Activated T-cell treated with anti-CD3 and anti-CD28 coated beads, Interleukin-2, amount 50 U/mL, for 4 hours (primary cell): ENCODE measurements around the gene ANKRD33B. TPM values are rescaled to one million over a fixed set of nuclear protein-coding genes. Genes with fewer than 3 reads are reported as not detected.
"Not testable (repeated sequence)": the region's sequence is repeated elsewhere in the genome, so short reads cannot be mapped to it uniquely, and the experiment has no call there.

Experiments
- ATAC-seq, 2 donors: fragments of 200-7000 bp; cut with Tn5 transposase; one replicate each; pipeline ENCODE4 v1.10.0; 2021
- DNase-seq: peaks from one replicate; pipeline ENCODE4 v3.0.0-alpha.2; 2020
- H3K27me3 Mint-ChIP-seq: one replicate; pipeline ENCODE4 v1.8.0; 2021; ENCODE audit warnings: low read depth, mixed read lengths
- H3K36me3 Mint-ChIP-seq: one replicate; pipeline ENCODE4 v1.8.0; 2022; ENCODE audit warnings: mixed read lengths; ENCODE audit not compliant: insufficient read depth
- H3K4me1 Mint-ChIP-seq: one replicate; pipeline ENCODE4 v1.8.0; 2021; ENCODE audit warnings: low read depth, mixed read lengths
- H3K4me3 Mint-ChIP-seq: one replicate; pipeline ENCODE4 v1.8.0; 2021; ENCODE audit warnings: mild to moderate bottlenecking, moderate library complexity, mixed read lengths
- H3K9me3 Mint-ChIP-seq: one replicate; pipeline ENCODE4 v1.8.0; 2021; ENCODE audit warnings: mixed read lengths
- total RNA-seq, 3 donors: library from RNA; stranded (reverse); gene quantifications; one replicate each; pipeline ENCODE4 v1.2.1, GENCODE V29; 2021

Gene ANKRD33B
- total RNA-seq, 3 donors from 2014 or later = 7.7 to 20.2 (median 9.7) TPM

DNA sequence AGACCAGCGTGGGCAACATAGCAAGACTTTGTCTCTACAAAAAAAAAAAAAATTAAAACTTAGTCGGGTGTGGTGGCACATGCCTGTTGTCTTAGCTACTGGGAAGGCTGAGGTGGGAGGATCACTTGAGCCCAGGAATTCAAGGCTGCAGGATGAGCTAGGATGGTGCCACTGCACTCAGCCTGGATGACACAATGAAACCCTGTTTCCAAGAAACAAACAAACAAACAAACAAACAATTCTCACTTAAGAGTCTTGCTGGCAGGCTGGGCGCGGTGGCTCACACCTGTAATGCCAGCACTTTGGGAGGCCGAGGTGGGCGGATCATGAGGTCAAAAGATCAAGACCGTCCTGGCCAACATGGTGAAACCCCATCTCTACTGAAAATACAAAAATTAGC, 11.0 kb downstream of the ANKRD33B start:
- H3K4me3 Mint-ChIP-seq, H3K36me3 Mint-ChIP-seq, ATAC-seq, H3K9me3 Mint-ChIP-seq, H3K27me3 Mint-ChIP-seq, DNase-seq: not testable (repeated sequence)
- H3K4me1 Mint-ChIP-seq = peaks cover 30% of the 10 kb centered on the region

DNA sequence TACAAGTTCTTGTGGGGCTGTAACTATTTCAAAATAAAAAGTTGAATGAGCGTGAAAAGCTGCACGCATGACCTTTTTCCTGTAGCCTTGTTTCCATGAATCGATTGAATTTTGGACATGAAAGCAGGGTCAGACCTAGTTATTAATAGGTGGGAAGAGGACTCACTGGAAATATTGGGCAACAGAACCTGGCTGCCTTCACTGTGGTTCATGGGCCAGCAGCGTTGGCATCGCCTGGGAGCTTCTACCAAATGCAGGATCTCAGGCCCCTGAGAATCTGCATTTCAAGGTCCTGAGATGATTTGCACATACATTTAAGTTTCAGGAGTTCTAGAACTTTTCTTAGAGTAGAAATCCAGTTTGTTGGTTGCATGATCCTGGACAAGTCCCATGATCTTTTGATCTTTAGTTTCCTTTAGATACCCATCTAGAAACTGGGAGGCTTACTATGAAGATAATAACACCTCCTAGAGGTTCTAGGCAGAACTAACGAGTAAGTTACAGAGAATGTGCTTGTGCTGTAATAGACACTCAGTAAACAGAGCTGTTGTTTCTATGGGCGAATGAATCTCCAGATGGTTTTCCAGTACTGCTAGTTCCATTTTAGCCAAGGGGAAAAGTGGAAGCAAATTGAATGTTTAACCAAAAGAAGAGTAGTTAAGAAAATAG, 12.4 kb downstream of the ANKRD33B start:
- H3K27me3 Mint-ChIP-seq = no peaks in the 10 kb centered on the region
- no peak for DNase-seq
- no peak for ATAC-seq
- no peak overlapping the region for H3K4me3 Mint-ChIP-seq
- H3K36me3 Mint-ChIP-seq = no peaks in the 10 kb centered on the region
- no peaks in the 10 kb centered on the region for H3K9me3 Mint-ChIP-seq
- H3K4me1 Mint-ChIP-seq = peaks cover 42% of the 10 kb centered on the region

DNA sequence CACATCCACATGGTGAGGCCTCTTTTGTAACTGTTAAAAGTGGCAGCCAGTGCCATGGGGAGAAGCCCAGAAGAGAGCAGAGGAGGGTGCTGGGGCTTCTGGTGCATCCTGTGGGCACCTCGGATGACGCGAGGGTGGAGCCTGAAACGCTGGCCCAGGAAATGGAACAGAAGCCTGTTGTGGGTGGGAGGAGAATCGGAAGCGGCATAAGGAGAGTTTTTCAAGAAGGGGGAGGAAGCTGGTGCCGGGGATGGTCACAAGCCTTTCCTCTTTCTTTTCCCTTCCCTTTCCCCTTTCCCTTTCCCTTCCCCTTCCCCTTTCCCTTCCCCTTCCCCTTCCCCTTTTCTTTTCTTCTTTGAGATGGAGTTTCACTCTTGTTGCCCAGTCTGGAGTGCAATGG, 12.9 kb downstream of the ANKRD33B start:
- no peak for DNase-seq
- Mint-ChIP-seq H3K9me3 (no peaks in the 10 kb centered on the region), H3K27me3 (no peaks in the 10 kb centered on the region), H3K4me1 (peaks cover 44% of the 10 kb centered on the region), H3K36me3 (no peaks in the 10 kb centered on the region), H3K4me3 (no peak overlapping the region)
- no peak for ATAC-seq

DNA sequence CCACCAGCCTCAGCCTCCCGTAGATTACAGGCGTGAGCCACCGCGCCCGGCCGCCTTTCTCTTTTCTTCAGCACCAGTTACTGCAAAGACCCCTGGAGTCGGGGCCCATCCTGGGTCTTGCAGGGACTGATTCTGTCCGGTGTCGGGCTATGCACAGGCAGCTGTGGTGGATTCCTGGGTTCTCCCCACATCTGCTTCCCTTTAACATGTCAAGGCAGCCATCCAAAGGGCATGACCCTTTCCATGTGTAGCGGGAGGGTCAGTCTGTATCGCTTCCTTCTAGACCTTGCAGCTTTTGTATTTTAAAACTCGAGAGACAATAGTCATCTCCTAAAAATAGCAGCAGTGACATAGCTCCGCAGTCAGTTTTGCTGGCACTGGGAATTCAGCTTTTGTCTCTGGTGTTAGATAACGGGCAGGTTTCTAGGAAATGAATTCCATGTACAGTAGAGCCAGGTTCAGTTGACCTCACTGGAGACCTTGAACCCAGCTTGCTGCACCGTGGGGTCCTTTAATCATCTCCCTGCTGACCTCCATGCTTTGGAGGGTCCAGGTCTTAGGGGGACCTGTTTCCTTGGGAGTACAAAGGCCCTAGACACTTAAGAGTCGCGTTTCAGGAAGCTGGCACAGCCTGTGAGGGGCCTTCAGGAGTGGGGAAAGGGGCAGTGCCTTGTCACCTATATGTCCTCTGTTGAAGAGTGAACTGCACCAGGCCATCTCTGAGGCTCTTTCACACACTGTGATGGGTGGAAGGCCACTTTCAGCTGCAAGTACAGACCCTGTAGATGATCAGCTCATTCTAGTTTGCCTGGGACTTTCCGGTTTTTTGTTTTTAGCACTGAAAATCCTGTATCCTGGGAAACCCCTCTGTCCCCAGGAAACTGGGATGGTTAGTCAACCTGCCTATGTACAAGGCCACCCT, 13.8 kb downstream of the ANKRD33B start:
- Mint-ChIP-seq H3K36me3 (peaks cover under 1% of the 10 kb centered on the region), H3K4me3 (no peak overlapping the region), H3K27me3 (no peaks in the 10 kb centered on the region), H3K4me1 (peaks cover 49% of the 10 kb centered on the region), H3K9me3 (no peaks in the 10 kb centered on the region)
- ATAC-seq (no peak), DNase-seq (no peak)

DNA sequence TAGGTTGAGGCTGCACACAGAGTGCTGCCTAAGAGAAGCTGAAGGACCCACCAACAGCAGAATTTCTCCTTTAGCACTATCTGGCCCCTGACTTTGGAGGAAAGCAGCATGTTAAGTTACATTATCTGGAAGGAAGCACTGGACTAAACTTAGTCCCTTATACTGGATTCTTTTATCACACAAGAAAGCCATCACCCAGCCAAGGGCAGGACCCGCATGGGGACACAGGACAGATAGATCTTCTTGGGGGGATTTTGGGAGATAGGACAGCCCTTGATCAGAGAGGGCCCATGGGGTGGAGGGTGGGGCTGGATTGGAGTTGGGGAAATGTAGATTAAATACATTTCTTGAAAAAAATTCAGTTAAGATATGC, 14.4 kb downstream of the ANKRD33B start:
- Mint-ChIP-seq H3K9me3 (no peaks in the 10 kb centered on the region), H3K4me3 (no peak overlapping the region), H3K4me1 (peaks cover 47% of the 10 kb centered on the region), H3K36me3 (peaks cover 2% of the 10 kb centered on the region), H3K27me3 (no peaks in the 10 kb centered on the region)
- no peak for DNase-seq
- no peak for ATAC-seq

DNA sequence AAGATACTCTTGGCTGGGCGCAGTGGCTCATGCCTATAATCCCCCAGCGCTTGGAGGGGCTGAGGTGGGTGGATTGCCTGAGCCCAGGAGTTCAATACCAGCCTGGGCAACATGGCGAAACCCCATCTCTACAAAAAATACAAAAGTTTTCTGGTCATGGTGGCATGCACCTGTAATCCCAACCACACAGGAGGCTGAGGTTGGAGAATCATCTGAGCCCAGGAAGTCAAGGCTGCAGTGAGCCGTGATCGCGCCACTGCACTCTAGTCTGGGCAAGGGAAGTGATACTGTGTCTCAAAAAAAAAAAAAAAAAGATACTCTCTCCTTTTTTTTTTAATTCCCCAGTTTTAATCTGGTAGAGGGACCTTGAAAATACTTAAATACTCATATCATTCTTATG, 15.0 kb downstream of the ANKRD33B start:
- H3K4me3 Mint-ChIP-seq = peak overlapping the region; percentile 19
- H3K27me3 Mint-ChIP-seq = no peaks in the 10 kb centered on the region
- peaks cover 2% of the 10 kb centered on the region for H3K36me3 Mint-ChIP-seq
- no peaks in the 10 kb centered on the region for H3K9me3 Mint-ChIP-seq
- ATAC-seq (no peak), DNase-seq (no peak)
- H3K4me1 Mint-ChIP-seq = peaks cover 49% of the 10 kb centered on the region

DNA sequence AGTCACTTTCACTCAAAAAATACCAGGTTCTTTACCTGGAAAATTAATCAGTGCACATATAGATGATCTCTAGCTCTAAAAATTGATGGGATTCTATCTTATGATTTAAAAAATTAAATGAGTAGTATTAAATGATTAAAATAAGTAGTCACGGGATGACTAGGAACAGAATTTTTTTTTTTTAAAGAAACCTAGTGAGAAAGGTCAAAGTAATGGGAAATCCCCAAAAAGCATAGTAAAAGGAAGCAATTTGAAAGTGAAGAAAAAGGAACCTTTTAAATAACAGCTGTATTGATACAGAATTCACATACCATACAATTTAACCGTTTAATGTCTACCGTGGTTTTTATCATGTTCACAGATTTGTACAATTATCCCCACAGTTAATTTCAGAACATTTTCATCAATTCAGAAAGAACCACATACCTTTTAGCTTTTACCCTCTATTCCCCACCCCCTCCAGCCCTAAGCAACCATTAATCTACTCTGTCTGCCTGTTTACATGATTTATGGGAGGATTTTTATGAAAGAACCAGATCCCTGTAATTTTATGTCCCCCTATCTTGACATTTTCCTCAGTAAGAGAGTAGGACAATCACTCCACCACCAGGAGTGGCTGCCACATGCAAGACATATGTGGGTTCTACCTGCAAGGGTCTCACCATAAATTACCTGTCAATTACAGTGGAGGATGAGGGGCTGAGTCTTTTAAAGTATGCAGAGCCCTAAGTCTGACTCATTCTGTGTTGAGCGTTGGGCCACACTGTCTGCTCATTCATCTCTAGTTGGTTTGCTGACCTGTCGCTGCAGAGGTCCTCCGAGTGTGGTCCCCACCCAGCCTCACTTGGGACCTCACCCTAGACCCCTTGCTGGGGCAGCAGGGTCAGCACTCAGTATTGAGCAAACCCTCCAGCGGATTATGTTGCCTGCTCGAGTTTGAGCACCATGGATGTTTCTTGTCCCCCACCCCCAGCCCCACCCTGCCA, 16.0 kb downstream of the ANKRD33B start:
- no peaks in the 10 kb centered on the region for H3K9me3 Mint-ChIP-seq
- peaks cover 3% of the 10 kb centered on the region for H3K27me3 Mint-ChIP-seq
- peak overlapping the region; percentile 29 for H3K4me3 Mint-ChIP-seq
- DNase-seq (no peak), ATAC-seq (peak; percentile 58 to 61)
- H3K4me1 Mint-ChIP-seq = peaks cover 56% of the 10 kb centered on the region
- peaks cover 2% of the 10 kb centered on the region for H3K36me3 Mint-ChIP-seq

DNA sequence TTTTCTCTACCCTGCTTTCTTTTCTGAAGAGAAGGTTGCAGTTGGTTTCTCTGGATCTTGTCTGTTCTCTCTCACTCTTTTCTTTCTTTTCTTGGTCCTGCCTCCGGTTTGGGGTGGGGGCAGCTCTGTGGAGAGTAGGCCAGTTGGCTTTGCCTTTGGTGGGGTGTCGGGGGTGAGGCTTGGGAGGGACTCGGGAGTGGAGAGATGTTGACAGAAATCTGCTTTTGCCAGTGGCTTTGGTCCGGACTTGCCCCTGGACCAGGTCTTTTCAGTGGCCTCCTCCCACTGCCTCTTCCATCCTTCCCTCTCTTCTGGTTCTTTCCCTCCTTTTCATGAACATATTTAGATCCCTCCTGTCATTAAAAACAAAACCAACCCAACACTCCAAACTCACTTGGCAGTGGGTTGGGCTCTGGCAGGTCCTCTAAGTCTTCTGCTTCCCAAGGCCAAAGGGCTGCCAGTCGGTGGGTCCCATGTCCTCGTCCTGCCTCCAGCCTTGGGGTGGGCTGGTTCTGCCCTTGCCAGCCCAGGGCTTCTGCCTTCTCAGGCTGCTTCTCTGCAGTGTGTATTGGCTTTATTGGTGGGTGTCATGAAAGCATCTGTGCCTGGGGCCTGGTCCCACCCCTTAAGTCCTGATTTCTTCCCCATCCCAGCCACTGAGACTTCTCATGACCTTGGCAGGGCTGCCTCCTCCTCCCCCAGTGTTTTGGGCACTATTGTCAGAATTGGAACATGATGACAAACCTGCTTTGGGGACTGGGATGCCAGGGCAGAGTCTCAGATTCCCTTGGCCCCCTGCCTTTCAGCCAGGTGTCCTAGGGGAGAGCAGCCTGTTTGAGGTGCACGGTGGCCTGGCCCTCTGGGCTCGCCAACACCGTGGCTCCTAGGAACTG, 16.9 kb downstream of the ANKRD33B start:
- no peak for DNase-seq
- H3K4me1 Mint-ChIP-seq = peaks cover 63% of the 10 kb centered on the region
- peaks cover 2% of the 10 kb centered on the region for H3K36me3 Mint-ChIP-seq
- no peak overlapping the region for H3K4me3 Mint-ChIP-seq
- H3K27me3 Mint-ChIP-seq = peaks cover 3% of the 10 kb centered on the region
- no peak for ATAC-seq
- H3K9me3 Mint-ChIP-seq = no peaks in the 10 kb centered on the region

DNA sequence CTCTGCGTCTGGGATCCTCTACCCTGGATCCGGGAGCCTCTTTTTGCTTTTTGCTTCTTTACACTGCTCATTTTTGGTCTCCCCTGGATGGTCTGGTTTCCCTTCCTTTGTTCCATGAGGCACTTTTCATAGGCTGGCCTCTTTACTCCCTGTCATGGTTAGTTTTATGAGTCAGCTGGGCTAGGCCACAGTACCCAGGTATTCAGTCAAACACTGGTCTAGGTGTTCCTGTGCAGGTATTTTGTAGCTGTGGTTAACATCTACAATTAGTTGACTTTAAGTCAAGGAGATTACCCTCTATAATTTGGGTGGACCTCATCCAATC, 17.5 kb downstream of the ANKRD33B start:
- ATAC-seq = no peak
- H3K4me1 Mint-ChIP-seq = peaks cover 68% of the 10 kb centered on the region

DNA sequence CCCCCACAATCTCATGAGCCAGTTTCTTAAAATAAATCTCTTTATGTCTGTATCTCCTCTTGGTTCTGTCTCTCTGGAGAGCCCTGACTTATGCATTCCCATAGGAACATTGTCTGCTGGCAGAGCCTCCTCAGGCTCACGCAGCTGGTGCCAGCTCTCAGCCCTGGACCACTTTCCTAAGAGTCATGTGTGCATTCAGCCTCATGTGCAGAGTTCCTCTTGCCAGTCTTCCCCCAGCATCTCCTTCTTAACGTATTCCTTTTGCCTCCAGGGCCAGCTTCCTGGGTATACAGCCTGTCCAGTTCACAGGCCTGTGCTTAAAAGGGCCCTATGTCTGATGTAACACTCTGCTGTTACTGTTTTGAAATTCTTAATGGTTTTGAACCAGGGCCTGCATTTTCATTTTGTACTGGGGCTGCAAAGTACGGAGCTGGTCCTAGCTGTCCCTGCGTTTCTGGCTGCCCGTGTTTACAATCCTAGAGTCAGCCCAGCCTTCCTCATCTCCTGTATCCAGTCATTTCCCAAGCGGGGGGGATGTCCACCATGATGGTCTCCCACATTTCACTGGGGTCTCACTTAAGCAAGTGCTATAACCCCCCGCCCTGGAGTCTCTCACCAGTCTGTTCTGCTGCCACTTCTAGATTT, 18.1 kb downstream of the ANKRD33B start:
- DNase-seq (no peak), ATAC-seq (no peak)
- Mint-ChIP-seq H3K36me3 (peaks cover 2% of the 10 kb centered on the region), H3K4me3 (no peak overlapping the region), H3K9me3 (no peaks in the 10 kb centered on the region), H3K27me3 (peaks cover 3% of the 10 kb centered on the region), H3K4me1 (peaks cover 69% of the 10 kb centered on the region)

More for the DNA sequence above, 17.5 kb downstream of the ANKRD33B start:
- Mint-ChIP-seq H3K4me3 (no peak overlapping the region), H3K36me3 (peaks cover 2% of the 10 kb centered on the region), H3K27me3 (peaks cover 3% of the 10 kb centered on the region), H3K9me3 (no peaks in the 10 kb centered on the region)
- no peak for DNase-seq

DNA sequence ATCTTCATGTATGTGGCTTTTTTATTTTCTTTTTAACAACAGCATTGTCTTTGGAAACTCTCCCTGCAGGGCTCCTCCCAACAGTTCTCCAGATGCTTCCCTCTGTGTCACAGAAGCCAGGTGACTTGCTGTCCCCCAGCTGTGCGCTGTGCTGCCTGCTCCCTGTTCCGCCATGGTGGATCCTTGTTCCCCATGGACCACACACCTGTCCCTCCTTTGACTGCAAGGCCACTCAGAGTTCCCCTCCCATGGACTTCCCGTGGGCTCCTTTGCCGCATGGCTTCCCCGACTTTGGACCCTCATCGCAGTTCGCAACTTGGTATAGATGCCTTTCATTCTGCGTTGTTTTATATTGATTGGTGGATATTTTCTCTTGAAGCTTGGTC, 18.6 kb downstream of the ANKRD33B start:
- ATAC-seq = no peak
- Mint-ChIP-seq H3K9me3 (no peaks in the 10 kb centered on the region), H3K4me1 (peaks cover 68% of the 10 kb centered on the region), H3K4me3 (no peak overlapping the region), H3K36me3 (peaks cover 3% of the 10 kb centered on the region), H3K27me3 (peaks cover 3% of the 10 kb centered on the region)
- no peak for DNase-seq

DNA sequence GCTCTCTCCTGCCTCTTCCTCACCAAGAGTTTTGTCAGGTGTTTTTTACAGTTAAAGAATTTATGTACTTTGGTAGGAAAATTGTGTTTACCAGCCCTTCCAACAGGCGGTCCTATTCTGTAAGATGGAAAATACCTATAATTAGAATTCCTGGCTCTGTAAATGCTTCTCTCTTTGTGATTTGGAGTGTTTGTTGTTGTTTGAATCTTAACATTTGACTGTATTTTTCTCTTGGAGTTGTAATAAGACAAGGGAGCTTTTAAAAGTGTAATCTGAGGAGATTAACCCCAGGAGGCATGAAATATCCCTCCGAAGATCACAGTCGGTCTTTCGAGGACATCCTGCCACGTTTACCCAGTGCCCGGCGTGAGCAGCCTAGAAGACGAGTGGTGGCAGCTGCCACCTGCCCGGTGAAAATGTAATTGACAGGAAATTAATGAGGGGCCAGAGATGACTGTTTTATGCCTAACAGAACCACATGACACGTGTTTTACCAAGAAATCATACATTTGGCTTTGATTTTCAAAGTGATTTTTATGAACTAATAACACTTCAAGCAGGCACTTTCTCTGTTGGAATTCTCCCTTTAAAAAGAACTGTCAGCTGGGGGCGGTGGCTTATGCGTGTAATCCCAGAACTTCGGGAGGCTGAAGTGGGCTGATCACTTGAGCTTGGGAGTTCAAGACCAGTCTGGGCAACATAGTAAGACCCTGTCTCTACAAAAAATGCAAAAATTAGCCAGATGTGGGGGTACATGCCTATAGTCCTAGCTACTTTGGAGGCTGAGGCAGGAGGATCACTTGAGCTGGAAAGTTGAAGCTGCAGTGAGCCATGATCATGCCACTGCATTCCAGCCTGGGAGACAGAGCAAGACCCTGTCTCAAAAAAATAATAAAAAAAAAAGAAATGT, 20.0 kb downstream of the ANKRD33B start:
- Mint-ChIP-seq H3K4me3 (no peak overlapping the region), H3K4me1 (peaks cover 58% of the 10 kb centered on the region), H3K27me3 (peaks cover 3% of the 10 kb centered on the region), H3K36me3 (peaks cover 3% of the 10 kb centered on the region), H3K9me3 (no peaks in the 10 kb centered on the region)
- no peak for ATAC-seq
- no peak for DNase-seq
